HG03565 (cell line): ENCODE data around the gene SYNGR3.
"Not testable (repeated sequence)": the region's sequence is repeated elsewhere in the genome, so short reads cannot be mapped to it uniquely, and the experiment has no call there.

Experiments
- ATAC-seq: cut with Tn5 transposase; IDR thresholded peaks from one replicate; pipeline ENCODE4 v1.9.1; 2021; ENCODE audit warnings: mild to moderate bottlenecking, moderate library complexity; ENCODE audit not compliant: unreplicated experiment

SYNGR3 gene

GRCh38 chr16:1959269-1960039, 30.3 kb upstream of the SYNGR3 start, which contains the start of gene NDUFB10:
Gene NDUFB10, plus strand, starts transcription at chr16:1959538. Its CDS starts 87 bp downstream, at chr16:1959625.
- peak; percentile 75 for ATAC-seq

GRCh38 chr16:1960665-1961630, 28.8 kb upstream of the SYNGR3 start:
- ATAC-seq = no peak

- no peak for ATAC-seq
These were observed 28.1 kb upstream of the SYNGR3 start for GRCh38 chr16:1961651-1962067.

GRCh38 chr16:1962161-1963153, 27.3 kb upstream of the SYNGR3 start:
- not testable (repeated sequence) for ATAC-seq

GRCh38 chr16:1963806-1964505, 25.8 kb upstream of the SYNGR3 start:
- ATAC-seq = no peak

GRCh38 chr16:1964506-1965395, 25.0 kb upstream of the SYNGR3 start, which contains the start of gene RPS2:
Gene RPS2, minus strand, starts transcription at chr16:1964826. Its CDS starts 201 bp downstream, at chr16:1964625.
- peak; percentile 76 for ATAC-seq

- ATAC-seq = no peak
These were observed 24.3 kb upstream of the SYNGR3 start for GRCh38 chr16:1965396-1966001.

GRCh38 chr16:1966460-1966859, 23.3 kb upstream of the SYNGR3 start, which contains the start of gene RNF151:
Gene RNF151, plus strand, starts transcription at chr16:1966856. Its CDS starts 26 bp downstream, at chr16:1966882.
- no peak for ATAC-seq

- ATAC-seq = no peak
These were observed 21.4 kb upstream of the SYNGR3 start for GRCh38 chr16:1968146-1968953.

GRCh38 chr16:1971796-1972489, 17.8 kb upstream of the SYNGR3 start, which contains the start of gene TBL3:
Gene TBL3, plus strand, starts transcription at chr16:1972053. Its CDS starts 112 bp downstream, at chr16:1972165.
- peak; percentile 73 for ATAC-seq

GRCh38 chr16:1972490-1972877, 17.3 kb upstream of the SYNGR3 start:
- ATAC-seq = no peak

GRCh38 chr16:1973461-1974156, 16.2 kb upstream of the SYNGR3 start:
- no peak for ATAC-seq

GRCh38 chr16:1974157-1975070, 15.4 kb upstream of the SYNGR3 start:
- no peak for ATAC-seq

- no peak for ATAC-seq
These were observed 14.1 kb upstream of the SYNGR3 start for GRCh38 chr16:1975432-1976215.
